ENCODE data around the gene STXBP6. TPM values are rescaled to one million over a fixed set of nuclear protein-coding genes. Genes with fewer than 3 reads are reported as not detected.

Gene STXBP6
- total and polyA plus RNA-seq, 2 of the 13 experiments (the other 11 are each of a cell fraction or from before 2014, with no cell fraction given), result 35.3 to 42.8 TPM

- no peak overlapping the region for H3K4me3 ChIP-seq (replicated peaks in 1 of 3; ENCODE audit: insufficient read depth in 1 of 3, low read depth in 2 of 3, low read length in 3 of 3)
- intact Hi-C loops (cut with micrococcal nuclease; ENCODE audit: unreplicated experiment) (no loop called here), in situ Hi-C loops (cut with HindIII; ENCODE audit: extremely low pct_ligation_motif_present, low pct_unique_long_range_greater_than_20kb) (no loop called here)
- no TSS peak for BruUV-seq (replicated peaks)
- ATAC-seq (no peak), FAIRE-seq (no peak), DNase-seq (ENCODE audit: low spot score) (no peak)
- no peaks in the 10 kb centered on the region for H4K20me1 ChIP-seq (ENCODE audit: insufficient read depth, low read length)
- ChIA-PET CTCF (ENCODE audit: low intra/inter-chr PET ratio, low total read pairs) (no interaction called here), POLR2A (no interaction called here)
- no peak overlapping the region for H3K4me2 ChIP-seq (ENCODE audit: low read depth, low read length)
- H3K9me3 ChIP-seq (ENCODE audit: low read length), result no peaks in the 10 kb centered on the region
- WGBS (ENCODE audit: low lambda C conversion rate), result 64% methylated on average over 6 of the region's 6 CpGs
- no peaks in the 10 kb centered on the region for H3K79me2 ChIP-seq (ENCODE audit: insufficient read depth, low read length)
- TF ChIP-seq ZNF777 (CRISPR knock-in tag; IDR thresholded peaks at IDR 0.05) (no peak), RERE (CRISPR knock-in tag; IDR thresholded peaks at IDR 0.05; ENCODE audit: low read depth) (no peak), JARID2 (CRISPR knock-in tag; IDR thresholded peaks at IDR 0.05; ENCODE audit: insufficient replicate concordance) (no peak), AGO2 (optimal IDR thresholded peaks at IDR 0.05; ENCODE audit: low read depth, low read length) (no peak), ZFP36 (IDR thresholded peaks at IDR 0.05; ENCODE audit: borderline replicate concordance, low read depth, low read length, partially characterized antibody) (no peak), ZNF513 (CRISPR knock-in tag; conservative IDR thresholded peaks at IDR 0.05) (no peak), TAF15 (IDR thresholded peaks at IDR 0.05; ENCODE audit: low read depth, low read length, poor library complexity, severe bottlenecking) (no peak), ZBTB7A (CRISPR knock-in tag; IDR thresholded peaks at IDR 0.05) (no peak), JDP2 (CRISPR knock-in tag; IDR thresholded peaks at IDR 0.05; ENCODE audit: borderline replicate concordance) (no peak)
- TF ChIP-seq, protein P1, sequence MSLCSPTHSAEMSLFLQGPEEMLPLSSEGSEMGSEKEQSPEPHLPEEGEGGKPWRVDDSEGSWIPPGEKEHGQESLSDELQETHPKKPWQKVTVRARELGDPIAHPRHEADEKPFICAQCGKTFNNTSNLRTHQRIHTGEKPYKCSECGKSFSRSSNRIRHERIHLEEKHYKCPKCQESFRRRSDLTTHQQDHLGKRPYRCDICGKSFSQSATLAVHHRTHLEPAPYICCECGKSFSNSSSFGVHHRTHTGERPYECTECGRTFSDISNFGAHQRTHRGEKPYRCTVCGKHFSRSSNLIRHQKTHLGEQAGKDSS (CRISPR knock-in tag; IDR thresholded peaks at IDR 0.05; ENCODE audit: borderline replicate concordance, low read depth), result no peak
- TF ChIP-seq, protein P2, sequence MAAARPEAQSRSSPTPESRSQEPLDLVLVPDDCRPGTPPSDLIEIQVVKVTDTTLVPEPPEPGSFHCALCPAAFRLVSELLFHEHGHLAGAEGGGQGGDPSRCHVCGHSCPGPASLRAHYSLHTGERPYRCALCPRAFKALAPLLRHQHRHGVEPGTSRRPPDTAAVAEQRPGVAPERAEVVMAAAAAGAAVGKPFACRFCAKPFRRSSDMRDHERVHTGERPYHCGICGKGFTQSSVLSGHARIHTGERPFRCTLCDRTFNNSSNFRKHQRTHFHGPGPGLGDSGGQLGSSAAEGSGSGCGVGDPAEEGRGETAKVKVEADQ (CRISPR knock-in tag; IDR thresholded peaks at IDR 0.05; ENCODE audit: borderline replicate concordance), result no peak
- no peak overlapping the region for H3K27ac ChIP-seq (ENCODE audit: extremely low read length, insufficient read depth, low read length)
- no peaks in the 10 kb centered on the region for H3K36me3 ChIP-seq (replicated peaks in 1 of 2; ENCODE audit: control insufficient read depth in 1 of 2, insufficient read depth in 2 of 2, low read length in 2 of 2)
- no peak overlapping the region for H3K9ac ChIP-seq (ENCODE audit: insufficient read depth, low read depth, low read length)
- peaks cover 12% of the 10 kb centered on the region for H3K4me1 ChIP-seq (ENCODE audit: insufficient read depth, low read length)
- no peak overlapping the region for H2AFZ ChIP-seq (ENCODE audit: low read length)
- no peaks in the 10 kb centered on the region for H3K27me3 ChIP-seq (ENCODE audit: control insufficient read depth in 1 of 2, insufficient read depth in 2 of 2, low read length in 2 of 2)
Measured at GRCh38 chr14:24798911-24799462, 251.0 kb downstream of the STXBP6 start.

All from HepG2 (cell line).